ENCODE results near the gene CISH. TPM values are rescaled to one million over a fixed set of nuclear protein-coding genes. Genes with fewer than 3 reads are reported as not detected.

CISH gene
- total RNA-seq, 1 experiment from 2014 or later, result 2.3 TPM

- no TSS peak for BruUV-seq (replicated peaks)
Measured at GRCh38 chr3:50600841-50601591, 10.6 kb downstream of the CISH start.

GRCh38 chr3:50600141-50600753 is 11.3 kb downstream of the CISH start:
- TF ChIP-seq EZH2phosphoT487 (IDR thresholded peaks at IDR 0.05; ENCODE audit: borderline replicate concordance, low read length), result no peak
- TF ChIP-seq EZH2 (IDR thresholded peaks at IDR 0.05; ENCODE audit: low read length, unreplicated experiment), result no peak
- TF ChIP-seq, protein P1, sequence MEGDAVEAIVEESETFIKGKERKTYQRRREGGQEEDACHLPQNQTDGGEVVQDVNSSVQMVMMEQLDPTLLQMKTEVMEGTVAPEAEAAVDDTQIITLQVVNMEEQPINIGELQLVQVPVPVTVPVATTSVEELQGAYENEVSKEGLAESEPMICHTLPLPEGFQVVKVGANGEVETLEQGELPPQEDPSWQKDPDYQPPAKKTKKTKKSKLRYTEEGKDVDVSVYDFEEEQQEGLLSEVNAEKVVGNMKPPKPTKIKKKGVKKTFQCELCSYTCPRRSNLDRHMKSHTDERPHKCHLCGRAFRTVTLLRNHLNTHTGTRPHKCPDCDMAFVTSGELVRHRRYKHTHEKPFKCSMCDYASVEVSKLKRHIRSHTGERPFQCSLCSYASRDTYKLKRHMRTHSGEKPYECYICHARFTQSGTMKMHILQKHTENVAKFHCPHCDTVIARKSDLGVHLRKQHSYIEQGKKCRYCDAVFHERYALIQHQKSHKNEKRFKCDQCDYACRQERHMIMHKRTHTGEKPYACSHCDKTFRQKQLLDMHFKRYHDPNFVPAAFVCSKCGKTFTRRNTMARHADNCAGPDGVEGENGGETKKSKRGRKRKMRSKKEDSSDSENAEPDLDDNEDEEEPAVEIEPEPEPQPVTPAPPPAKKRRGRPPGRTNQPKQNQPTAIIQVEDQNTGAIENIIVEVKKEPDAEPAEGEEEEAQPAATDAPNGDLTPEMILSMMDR (conservative IDR thresholded peaks at IDR 0.05; ENCODE audit: low read depth, low read length), result no peak
- intact Hi-C loops (cut with micrococcal nuclease), result no loop called here
- ChIA-PET POLR2A (ENCODE audit: unreplicated experiment) (no interaction called here), CTCF (no interaction called here)
- H3K9me2 ChIP-seq (replicated peaks; ENCODE audit: low read length), result no peaks in the 10 kb centered on the region
- no peak overlapping the region for H3K4me2 ChIP-seq (ENCODE audit: low read length)
- H2AFZ ChIP-seq (ENCODE audit: low read length), result no peak overlapping the region
- DNase-seq (no peak), ATAC-seq (no peak)
- H3K27me3 ChIP-seq (ENCODE audit: low read length), result no peaks in the 10 kb centered on the region
- no peaks in the 10 kb centered on the region for H3K9me3 ChIP-seq (ENCODE audit: low read length)
- H3F3A ChIP-seq (ENCODE audit: low read length, unreplicated experiment), result no peaks in the 10 kb centered on the region
- no peaks in the 10 kb centered on the region for H3K79me2 ChIP-seq (ENCODE audit: low read length)
- no peaks in the 10 kb centered on the region for H4K20me1 ChIP-seq (ENCODE audit: low read length)
- H3K27ac ChIP-seq (ENCODE audit: low read length), result no peak overlapping the region
- H3K4me3 ChIP-seq (ENCODE audit: low read length), result no peak overlapping the region
- no peaks in the 10 kb centered on the region for H3K36me3 ChIP-seq (ENCODE audit: low read depth, low read length)
- no peak overlapping the region for H3K9ac ChIP-seq (ENCODE audit: low read length)
- no TSS peak for BruUV-seq (replicated peaks)
- peaks cover 27% of the 10 kb centered on the region for H3K4me1 ChIP-seq (ENCODE audit: insufficient read depth, low read length)

More at GRCh38 chr3:50600841-50601591, 10.6 kb downstream of the CISH start:
- no peaks in the 10 kb centered on the region for H3K79me2 ChIP-seq (ENCODE audit: low read length)
- TF ChIP-seq EZH2 (IDR thresholded peaks at IDR 0.05; ENCODE audit: low read length, unreplicated experiment) (no peak), EZH2phosphoT487 (IDR thresholded peaks at IDR 0.05; ENCODE audit: borderline replicate concordance, low read length) (no peak)
- TF ChIP-seq, protein P1 (conservative IDR thresholded peaks at IDR 0.05; ENCODE audit: low read depth, low read length), result no peak
- H3K4me2 ChIP-seq (ENCODE audit: low read length), result peak overlapping the region; percentile 76
- intact Hi-C loops (cut with micrococcal nuclease), result no loop called here
- H3F3A ChIP-seq (ENCODE audit: low read length, unreplicated experiment), result no peaks in the 10 kb centered on the region
- H3K9ac ChIP-seq (ENCODE audit: low read length), result peak overlapping the region; percentile 33
- ATAC-seq, result peak; percentile 86
- no peaks in the 10 kb centered on the region for H3K27me3 ChIP-seq (ENCODE audit: low read length)
- peak overlapping the region; percentile 36; the same call in 1 of the 2 replicates for H3K4me3 ChIP-seq (ENCODE audit: low read length)
- H3K4me1 ChIP-seq (ENCODE audit: insufficient read depth, low read length), result peaks cover 27% of the 10 kb centered on the region
- no peaks in the 10 kb centered on the region for H3K9me2 ChIP-seq (replicated peaks; ENCODE audit: low read length)
- peak overlapping the region; percentile 36 for H3K27ac ChIP-seq (ENCODE audit: low read length)
- ChIA-PET POLR2A (ENCODE audit: unreplicated experiment) (interaction anchor here (0.6 to 1.1 kb wide), 2 partner anchors 11 to 784 kb away, joined by 3 to 4 read pairs; partner anchors contain the start of genes CISH and MANF), CTCF (interaction anchor here (0.5 to 1.0 kb wide), 4 partner anchors 10 to 254 kb away, joined by 3 to 7 read pairs (median 4); partner anchors contain the start of gene CISH)
- no peaks in the 10 kb centered on the region for H4K20me1 ChIP-seq (ENCODE audit: low read length)
- peak overlapping the region; percentile 77 for H2AFZ ChIP-seq (ENCODE audit: low read length)
- no peaks in the 10 kb centered on the region for H3K9me3 ChIP-seq (ENCODE audit: low read length)
- no peaks in the 10 kb centered on the region for H3K36me3 ChIP-seq (ENCODE audit: low read depth, low read length)
- DNase-seq, result peak; percentile 92

GRCh38 chr3:50599716-50600118 is 11.9 kb downstream of the CISH start:
- Histone ChIP-seq H3K4me3 (ENCODE audit: low read length) (no peak overlapping the region), H3K4me2 (ENCODE audit: low read length) (no peak overlapping the region), H3F3A (ENCODE audit: low read length, unreplicated experiment) (no peaks in the 10 kb centered on the region), H3K27ac (ENCODE audit: low read length) (no peak overlapping the region), H3K9me3 (ENCODE audit: low read length) (no peaks in the 10 kb centered on the region), H3K9ac (ENCODE audit: low read length) (no peak overlapping the region), H3K9me2 (replicated peaks; ENCODE audit: low read length) (no peaks in the 10 kb centered on the region), H3K36me3 (ENCODE audit: low read depth, low read length) (no peaks in the 10 kb centered on the region), H3K27me3 (ENCODE audit: low read length) (no peaks in the 10 kb centered on the region), H2AFZ (ENCODE audit: low read length) (no peak overlapping the region), H4K20me1 (ENCODE audit: low read length) (no peaks in the 10 kb centered on the region), H3K79me2 (ENCODE audit: low read length) (no peaks in the 10 kb centered on the region), H3K4me1 (ENCODE audit: insufficient read depth, low read length) (peaks cover 27% of the 10 kb centered on the region)
- no TSS peak for BruUV-seq (replicated peaks)
- DNase-seq (no peak), ATAC-seq (no peak)
- CTCF ChIA-PET, result no interaction called here
- intact Hi-C loops (cut with micrococcal nuclease), result no loop called here
- POLR2A ChIA-PET (ENCODE audit: unreplicated experiment), result no interaction called here
- TF ChIP-seq EZH2phosphoT487 (IDR thresholded peaks at IDR 0.05; ENCODE audit: borderline replicate concordance, low read length), result no peak
- no peak for TF ChIP-seq EZH2 (IDR thresholded peaks at IDR 0.05; ENCODE audit: low read length, unreplicated experiment)
- TF ChIP-seq, protein P1 (conservative IDR thresholded peaks at IDR 0.05; ENCODE audit: low read depth, low read length), result no peak

Data from PC-3 (cell line).